ENCODE data around the gene LDB1.

LDB1 gene, protein sequence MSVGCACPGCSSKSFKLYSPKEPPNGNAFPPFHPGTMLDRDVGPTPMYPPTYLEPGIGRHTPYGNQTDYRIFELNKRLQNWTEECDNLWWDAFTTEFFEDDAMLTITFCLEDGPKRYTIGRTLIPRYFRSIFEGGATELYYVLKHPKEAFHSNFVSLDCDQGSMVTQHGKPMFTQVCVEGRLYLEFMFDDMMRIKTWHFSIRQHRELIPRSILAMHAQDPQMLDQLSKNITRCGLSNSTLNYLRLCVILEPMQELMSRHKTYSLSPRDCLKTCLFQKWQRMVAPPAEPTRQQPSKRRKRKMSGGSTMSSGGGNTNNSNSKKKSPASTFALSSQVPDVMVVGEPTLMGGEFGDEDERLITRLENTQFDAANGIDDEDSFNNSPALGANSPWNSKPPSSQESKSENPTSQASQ

DNA sequence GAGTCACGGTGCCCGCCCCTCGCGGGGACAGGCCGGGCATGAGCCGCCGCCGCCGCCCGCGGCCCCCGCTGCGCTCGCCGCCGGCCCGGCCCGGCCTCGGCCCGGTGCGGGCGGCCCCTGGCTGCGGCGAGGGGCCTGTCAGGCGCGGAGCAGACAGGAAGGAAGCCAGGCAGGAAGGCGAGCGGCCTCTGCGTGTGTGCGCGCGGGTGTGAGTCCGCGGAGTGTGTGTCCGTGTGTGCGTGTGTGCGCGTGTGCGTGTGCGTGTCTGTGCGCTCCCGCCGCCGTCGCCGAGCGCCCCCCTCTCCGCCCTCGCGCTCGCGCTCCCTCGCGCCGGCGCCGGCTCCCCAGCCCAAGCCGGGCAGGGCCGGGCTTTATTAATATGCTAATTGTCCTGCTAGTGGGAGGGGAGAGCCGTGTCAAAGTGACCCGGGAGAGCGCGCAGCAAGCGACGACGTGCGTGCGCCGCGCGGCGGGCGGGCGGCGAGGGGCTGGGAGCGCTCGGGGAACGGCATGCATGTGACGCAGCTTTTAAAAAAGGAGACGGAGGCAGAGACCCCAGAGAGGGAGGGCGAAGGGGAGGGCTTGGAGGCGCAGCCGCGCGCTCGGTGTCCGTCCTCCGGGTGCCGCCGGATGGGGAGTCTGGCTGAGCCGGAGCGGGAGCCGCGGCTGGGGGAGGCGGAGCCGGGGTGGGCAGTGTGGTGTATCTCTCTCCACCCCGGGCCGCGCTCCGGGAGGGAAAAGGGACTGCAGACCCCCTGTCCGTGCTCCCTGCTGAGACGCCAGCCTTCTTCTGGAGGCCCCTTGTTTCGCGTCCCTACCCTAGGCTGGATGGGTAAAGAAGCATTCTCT is at the start of gene LDB1:
TSS of gene LDB1 (minus strand) at position 227 of the 849 bp plus-strand sequence. CDS start 258 bp downstream, outside the sequence.
- in situ Hi-C loops (cut with MboI; ENCODE audit: low sequenced_read_pairs), result no loop called here

GRCh38 chr10:102167861-102168260 is 47.7 kb upstream of the LDB1 start:
- in situ Hi-C loops (cut with MboI; ENCODE audit: low sequenced_read_pairs), result no loop called here

- in situ Hi-C loops (cut with MboI; ENCODE audit: low sequenced_read_pairs), result no loop called here
These were observed 43.3 kb upstream of the LDB1 start for GRCh38 chr10:102163342-102163989.

DNA sequence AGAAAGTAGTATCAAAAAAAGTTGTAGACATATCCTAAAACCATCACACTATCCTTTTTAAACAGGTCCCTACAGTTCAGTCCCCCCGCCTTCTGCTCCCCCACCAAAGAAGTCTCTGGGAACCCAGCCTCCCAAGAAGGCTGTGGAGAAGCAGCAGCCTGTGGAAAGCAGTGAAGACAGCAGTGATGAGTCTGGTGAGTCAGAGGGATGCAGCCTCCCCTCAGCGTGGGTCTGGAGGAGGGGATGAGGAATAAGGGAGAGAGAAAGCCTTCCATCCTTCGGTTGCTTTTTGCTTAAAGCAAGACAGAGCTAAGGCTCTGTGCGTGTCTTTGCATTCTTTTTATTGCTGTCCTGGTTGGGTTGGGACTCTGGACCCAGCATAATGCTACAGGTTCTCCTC is 39.7 kb upstream of the LDB1 start:
- in situ Hi-C loops (cut with MboI; ENCODE audit: low sequenced_read_pairs), result no loop called here

DNA sequence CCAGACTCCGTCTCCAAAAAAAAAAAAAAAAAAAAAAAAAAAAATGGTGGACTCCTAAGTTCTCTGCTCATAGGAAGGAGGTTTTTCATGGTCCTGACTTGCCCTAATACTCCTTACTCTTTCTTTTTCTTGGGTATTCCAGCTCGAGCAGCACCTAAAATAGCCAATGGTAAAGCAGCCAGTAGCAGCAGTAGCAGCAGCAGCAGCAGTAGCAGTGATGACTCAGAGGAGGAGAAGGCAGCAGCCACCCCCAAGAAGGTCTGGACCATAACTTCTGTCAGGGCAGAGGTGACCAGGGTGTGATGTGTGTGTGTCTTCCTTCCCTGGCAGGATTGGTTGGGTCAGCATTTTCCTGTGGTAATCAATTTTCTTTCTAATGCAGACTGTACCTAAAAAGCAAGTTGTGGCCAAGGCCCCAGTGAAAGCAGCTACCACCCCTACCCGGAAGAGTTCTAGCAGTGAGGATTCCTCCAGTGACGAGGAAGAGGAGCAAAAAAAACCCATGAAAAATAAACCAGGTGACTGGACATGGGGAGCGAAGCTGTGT is 39.0 kb upstream of the LDB1 start:
- in situ Hi-C loops (cut with MboI; ENCODE audit: low sequenced_read_pairs), result no loop called here

DNA sequence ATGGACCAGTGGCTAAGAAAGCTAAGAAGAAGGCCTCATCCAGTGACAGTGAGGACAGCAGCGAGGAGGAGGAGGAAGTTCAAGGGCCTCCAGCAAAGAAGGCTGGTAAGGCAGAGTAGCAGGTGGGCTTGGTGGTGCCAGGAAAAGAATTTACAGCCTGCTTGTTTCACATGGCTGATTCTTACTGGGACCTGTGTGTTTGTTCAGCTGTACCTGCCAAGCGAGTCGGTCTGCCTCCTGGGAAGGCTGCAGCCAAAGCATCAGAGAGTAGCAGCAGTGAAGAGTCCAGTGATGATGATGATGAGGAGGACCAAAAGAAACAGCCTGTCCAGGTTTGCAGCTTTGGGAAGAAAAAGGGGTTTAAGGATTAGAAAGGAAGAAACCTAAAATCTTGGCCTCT is 37.1 kb upstream of the LDB1 start:
- in situ Hi-C loops (cut with MboI; ENCODE audit: low sequenced_read_pairs), result no loop called here

DNA sequence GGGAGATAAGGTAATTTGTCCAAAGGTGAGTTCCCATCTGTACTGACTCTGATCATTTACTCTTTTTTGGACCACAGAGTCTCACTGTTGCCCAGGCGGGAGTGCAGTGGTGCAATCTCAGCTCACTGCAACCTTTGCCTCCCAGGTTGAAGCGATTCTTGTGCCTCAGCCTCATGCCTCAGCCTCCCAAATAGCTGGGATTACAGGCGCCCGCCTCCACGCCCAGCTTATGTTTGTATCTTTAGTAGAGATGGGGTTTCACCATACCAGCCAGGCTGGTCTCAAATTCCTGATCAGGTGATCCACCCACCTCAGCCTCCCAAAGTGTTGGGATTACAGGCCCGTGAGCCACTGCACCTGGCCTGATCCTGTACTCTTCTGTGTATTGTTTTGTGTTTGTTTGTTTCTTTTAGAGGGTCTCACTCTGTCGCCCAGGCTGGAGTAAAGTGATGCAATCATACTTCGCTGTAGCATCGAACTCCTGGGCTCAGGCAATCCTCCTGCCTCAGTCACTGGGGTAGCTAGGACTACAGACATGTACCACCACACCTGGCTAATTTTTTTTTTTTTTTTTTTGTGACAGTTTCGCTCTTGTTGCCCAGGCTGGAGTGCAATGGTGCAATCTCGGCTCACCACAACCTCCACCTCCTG is 34.4 kb upstream of the LDB1 start:
- in situ Hi-C loops (cut with MboI; ENCODE audit: low sequenced_read_pairs), result no loop called here

DNA sequence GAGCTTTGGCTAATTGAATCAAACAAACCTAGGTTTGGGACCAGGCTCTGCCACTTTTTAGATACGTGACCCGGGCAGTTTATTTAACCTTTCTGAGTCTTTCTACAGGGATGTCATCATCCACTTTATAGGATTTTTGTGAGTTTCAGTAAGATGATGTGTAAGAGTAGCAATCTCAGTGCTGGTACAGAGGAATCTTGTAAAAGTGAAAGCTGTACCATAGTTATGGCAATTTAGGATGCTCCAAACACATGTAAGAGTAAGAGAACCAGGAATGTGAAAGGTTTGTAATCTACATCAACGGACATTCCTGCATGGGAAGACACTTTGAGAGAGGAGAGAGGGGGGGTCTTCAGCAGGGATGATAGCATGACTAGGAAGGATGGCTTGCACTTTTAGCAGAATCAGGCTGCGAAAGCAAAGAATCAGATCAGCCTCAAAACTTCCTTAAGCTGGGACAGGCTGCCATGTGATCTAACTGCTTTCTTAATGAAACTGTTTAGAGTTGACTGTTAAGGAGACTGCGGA is 33.0 kb upstream of the LDB1 start:
- in situ Hi-C loops (cut with MboI; ENCODE audit: low sequenced_read_pairs), result no loop called here

DNA sequence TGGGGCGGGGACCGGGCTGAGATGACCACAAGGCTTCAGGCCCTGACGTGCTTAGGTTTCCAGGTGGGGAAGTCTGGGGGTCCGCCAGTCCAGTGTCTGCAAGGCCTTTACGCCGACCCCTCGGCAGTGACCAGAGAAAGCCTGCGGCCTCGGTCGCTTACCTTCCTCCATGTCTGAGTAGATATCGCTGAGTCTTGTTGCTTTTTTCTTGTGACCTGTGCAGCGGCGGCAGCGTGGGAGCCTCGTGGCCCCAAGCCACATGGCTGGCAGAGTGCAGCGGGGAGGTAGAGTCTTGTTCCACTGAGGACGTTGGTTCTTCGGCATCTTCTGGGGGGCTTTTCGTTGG is 32.4 kb upstream of the LDB1 start:
- in situ Hi-C loops (cut with MboI; ENCODE audit: low sequenced_read_pairs), result no loop called here

DNA sequence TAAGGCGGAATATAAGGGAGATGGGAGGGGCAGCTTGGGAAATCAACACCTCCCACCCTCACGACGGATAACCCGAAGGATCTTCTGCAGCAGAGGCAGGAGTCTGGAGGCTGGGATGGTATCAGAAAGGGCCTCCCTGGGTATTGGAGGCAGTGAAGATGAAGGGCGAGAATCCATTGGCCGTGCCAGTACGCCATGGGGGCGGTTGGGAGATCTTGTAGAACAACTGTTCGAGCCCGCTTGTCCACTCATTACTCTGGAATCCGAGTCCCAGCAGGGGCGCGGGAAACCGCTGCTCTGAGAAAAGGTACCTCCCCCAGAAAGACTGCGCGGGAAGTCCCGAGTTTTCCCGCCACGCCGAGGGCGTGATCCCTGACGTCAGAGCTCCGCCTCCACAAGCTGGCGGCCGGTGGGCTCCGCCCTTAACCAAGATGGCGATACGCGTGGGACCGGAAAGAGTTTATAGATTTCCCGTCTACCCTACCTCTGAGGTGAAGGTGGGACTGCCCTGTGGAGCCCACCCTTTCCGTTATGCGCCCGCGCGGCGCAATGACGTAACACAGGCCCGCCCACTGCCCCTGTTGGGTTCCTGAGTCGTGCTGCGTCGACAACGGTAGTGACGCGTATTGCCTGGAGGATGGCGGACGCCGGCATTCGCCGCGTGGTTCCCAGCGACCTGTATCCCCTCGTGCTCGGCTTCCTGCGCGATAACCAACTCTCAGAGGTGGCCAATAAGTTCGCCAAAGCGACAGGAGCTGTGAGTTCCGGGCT is 31.8 kb upstream of the LDB1 start, which contains the start of gene NOLC1:
TSS of gene NOLC1 (plus strand) at position 616 of the 771 bp plus-strand sequence. CDS start at position 638, 22 bp downstream.
- in situ Hi-C loops (cut with MboI; ENCODE audit: low sequenced_read_pairs), result no loop called here

DNA sequence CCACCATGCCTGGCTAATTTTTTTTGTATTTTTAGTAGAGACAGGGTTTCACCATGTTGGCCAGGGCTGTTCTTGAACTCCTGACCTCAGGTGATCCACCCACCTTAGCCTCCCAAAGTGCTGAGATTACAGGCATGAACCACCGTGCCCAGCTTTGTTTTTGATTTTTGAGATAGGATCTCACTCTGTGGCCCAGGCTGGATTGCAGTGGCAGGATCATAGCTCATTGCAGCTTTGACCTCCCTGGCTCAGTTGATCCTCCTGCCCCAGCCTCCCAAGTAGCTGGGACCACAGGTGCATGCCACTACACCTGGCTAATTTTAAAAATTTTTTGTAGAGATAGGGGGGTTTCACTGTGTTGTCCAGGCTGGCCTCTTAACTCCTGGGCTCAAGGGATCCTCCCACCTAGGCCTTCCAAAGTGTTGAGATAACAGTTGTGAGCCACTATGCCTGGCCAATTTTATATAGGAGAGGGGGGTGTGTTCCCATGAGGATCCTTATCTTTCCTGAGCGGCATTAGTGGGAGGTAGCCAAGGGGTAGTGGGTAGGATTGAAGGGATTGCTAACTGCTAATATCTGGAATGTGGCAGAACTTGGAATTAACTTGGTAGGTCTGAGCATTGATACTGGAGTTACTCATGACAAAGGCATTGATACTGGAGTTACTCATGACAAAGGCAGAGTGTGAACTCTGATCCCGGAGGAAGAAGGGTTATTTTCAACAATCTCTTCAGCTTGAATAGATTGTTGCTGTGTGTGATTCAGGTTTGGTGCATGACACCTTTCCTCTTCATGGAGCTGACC is 31.0 kb upstream of the LDB1 start:
- in situ Hi-C loops (cut with MboI; ENCODE audit: low sequenced_read_pairs), result no loop called here

DNA sequence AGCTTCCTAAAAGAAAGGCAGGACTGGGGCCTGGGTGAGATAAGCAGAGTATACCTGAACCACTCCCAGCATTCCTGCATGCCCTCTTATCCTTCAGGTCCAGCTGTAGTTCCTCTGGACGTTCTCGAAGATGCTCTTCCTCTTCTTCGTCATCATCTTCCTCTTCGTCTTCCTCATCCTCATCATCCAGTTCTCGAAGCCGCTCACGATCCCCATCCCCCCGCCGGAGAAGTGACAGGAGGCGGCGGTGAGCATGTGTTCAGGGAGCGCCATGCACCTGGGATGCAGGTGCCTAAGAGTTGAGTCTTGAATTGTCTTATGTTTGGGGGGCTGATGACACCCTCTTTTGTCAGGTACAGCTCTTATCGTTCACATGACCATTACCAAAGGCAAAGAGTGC is 28.1 kb upstream of the LDB1 start:
- in situ Hi-C loops (cut with MboI; ENCODE audit: low sequenced_read_pairs), result no loop called here

GRCh38 chr10:102147561-102147960 is 27.4 kb upstream of the LDB1 start:
- in situ Hi-C loops (cut with MboI; ENCODE audit: low sequenced_read_pairs), result no loop called here

DNA sequence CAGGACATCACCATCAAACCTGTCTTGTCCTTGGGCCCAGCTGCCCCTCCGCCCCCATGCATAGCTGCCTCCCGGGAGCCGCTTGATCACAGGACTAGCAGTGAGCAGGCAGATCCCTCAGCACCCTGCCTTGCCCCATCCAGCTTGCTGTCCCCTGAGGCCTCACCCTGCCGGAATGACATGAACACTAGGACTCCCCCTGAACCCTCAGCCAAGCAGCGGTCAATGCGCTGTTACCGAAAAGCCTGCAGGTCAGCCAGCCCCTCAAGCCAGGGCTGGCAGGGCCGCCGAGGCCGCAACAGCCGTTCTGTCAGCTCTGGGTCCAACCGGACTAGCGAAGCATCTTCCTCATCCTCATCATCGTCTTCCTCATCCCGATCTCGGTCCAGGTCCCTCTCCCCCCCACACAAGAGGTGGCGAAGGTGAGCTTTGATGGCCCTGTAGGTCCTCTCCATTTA is 26.8 kb upstream of the LDB1 start:
- in situ Hi-C loops (cut with MboI; ENCODE audit: low sequenced_read_pairs), result no loop called here

DNA sequence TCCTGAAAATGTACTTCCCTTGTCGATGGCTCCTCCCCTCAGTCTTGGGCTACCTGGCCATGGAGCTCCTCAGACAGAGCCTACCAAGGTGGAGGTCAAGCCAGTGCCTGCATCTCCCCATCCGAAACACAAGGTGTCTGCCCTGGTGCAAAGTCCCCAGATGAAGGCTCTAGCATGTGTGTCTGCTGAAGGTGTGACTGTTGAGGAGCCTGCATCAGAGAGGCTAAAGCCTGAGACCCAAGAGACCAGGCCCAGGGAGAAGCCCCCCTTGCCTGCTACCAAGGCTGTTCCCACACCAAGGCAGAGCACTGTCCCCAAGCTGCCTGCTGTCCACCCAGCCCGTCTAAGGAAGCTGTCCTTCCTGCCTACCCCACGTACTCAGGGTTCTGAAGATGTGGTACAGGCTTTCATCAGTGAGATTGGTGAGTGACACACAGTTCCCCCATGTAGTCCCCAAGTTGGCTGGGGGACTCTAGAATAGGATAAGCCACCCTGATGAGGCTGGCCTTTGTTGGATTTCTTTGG is 21.5 kb upstream of the LDB1 start:
- in situ Hi-C loops (cut with MboI; ENCODE audit: low sequenced_read_pairs), result no loop called here

DNA sequence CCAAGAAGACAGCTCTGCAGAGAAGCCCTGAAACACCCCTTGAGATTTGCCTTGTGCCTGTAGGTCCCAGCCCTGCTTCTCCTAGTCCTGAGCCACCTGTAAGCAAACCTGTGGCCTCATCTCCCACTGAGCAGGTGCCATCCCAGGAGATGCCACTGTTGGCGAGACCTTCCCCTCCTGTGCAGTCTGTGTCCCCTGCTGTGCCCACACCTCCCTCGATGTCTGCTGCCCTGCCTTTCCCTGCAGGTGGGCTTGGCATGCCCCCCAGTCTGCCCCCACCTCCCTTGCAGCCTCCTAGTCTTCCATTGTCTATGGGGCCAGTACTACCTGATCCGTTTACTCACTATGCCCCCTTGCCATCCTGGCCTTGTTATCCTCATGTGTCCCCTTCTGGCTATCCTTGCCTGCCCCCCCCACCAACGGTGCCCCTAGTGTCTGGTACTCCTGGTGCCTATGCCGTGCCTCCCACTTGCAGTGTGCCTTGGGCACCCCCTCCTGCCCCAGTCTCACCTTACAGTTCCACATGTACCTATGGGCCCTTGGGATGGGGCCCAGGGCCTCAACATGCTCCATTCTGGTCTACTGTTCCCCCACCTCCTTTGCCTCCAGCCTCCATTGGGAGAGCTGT is 20.9 kb upstream of the LDB1 start:
- in situ Hi-C loops (cut with MboI; ENCODE audit: low sequenced_read_pairs), result no loop called here

DNA sequence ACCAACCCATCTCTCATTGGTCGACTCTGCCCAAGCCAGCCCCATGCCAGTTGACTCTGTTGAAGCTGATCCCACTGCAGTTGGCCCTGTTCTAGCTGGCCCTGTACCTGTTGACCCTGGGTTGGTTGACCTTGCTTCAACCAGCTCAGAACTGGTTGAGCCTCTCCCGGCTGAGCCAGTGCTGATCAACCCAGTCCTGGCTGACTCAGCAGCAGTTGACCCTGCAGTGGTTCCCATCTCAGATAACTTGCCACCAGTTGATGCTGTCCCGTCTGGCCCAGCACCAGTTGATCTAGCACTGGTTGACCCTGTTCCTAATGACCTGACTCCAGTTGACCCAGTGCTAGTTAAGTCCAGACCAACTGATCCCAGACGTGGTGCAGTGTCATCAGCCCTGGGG is 20.1 kb upstream of the LDB1 start:
- in situ Hi-C loops (cut with MboI; ENCODE audit: low sequenced_read_pairs), result no loop called here

Measured in HL-60/S4 (cell line).